Measurements from ENCODE around the gene PIF1. TPM values are rescaled to one million over a fixed set of nuclear protein-coding genes. Genes with fewer than 3 reads are reported as not detected.
A peak's percentile ranks its signal among the peaks of the same experiment; 100 is the strongest.

PIF1 gene, protein sequence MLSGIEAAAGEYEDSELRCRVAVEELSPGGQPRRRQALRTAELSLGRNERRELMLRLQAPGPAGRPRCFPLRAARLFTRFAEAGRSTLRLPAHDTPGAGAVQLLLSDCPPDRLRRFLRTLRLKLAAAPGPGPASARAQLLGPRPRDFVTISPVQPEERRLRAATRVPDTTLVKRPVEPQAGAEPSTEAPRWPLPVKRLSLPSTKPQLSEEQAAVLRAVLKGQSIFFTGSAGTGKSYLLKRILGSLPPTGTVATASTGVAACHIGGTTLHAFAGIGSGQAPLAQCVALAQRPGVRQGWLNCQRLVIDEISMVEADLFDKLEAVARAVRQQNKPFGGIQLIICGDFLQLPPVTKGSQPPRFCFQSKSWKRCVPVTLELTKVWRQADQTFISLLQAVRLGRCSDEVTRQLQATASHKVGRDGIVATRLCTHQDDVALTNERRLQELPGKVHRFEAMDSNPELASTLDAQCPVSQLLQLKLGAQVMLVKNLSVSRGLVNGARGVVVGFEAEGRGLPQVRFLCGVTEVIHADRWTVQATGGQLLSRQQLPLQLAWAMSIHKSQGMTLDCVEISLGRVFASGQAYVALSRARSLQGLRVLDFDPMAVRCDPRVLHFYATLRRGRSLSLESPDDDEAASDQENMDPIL
- total RNA-seq, result 1 to 10 TPM in 2 of 4 donors, under 1 TPM in 1, not detected in 1; 0.63 to 1.4 (median 1.0) TPM

DNA sequence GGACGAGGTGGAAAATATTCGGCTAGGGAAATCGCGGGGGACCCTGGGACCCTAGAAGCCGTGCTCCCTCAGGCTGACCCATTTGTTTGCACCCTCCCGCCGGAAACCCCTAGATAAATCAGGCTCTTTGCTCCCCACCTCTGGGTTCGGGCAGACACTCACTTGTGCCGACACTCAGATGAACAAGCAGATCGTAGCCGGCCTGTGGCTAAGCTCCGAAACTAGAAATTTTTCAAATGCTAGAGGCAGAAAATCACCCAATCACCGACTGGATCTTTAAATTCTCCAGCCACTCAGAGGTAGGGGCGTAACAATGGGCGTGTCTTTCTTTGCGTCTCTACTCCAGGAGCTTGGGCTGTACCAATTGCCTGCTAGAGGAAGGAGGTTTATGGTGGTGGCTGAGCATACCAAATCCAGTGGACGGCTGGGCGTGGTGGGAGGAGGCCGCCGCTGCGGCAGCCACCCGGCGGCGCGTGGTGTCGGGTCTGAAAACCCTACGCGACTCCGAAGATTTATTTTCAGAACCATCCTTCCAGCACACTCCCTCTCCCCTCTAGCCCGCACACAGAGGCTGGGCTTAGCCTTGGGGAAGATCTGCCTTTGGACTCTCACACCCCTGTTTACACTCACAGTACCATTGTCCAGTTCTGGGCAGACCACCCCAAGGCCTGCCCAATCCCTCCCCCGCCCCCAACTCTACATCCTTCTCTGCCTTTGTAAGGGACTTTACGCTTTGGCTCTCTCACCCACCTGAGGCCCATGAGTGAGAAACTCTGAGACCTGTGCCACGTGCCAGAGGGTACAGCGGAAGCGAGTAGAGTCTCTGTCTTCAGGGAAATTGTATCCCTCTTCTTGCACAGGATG, at the start of gene PIF1:
Gene PIF1 (minus strand): TSS at position 217 of the 864 bp plus-strand sequence. CDS start 1,312 bp downstream, outside the sequence.
- TF ChIP-seq, protein P1, sequence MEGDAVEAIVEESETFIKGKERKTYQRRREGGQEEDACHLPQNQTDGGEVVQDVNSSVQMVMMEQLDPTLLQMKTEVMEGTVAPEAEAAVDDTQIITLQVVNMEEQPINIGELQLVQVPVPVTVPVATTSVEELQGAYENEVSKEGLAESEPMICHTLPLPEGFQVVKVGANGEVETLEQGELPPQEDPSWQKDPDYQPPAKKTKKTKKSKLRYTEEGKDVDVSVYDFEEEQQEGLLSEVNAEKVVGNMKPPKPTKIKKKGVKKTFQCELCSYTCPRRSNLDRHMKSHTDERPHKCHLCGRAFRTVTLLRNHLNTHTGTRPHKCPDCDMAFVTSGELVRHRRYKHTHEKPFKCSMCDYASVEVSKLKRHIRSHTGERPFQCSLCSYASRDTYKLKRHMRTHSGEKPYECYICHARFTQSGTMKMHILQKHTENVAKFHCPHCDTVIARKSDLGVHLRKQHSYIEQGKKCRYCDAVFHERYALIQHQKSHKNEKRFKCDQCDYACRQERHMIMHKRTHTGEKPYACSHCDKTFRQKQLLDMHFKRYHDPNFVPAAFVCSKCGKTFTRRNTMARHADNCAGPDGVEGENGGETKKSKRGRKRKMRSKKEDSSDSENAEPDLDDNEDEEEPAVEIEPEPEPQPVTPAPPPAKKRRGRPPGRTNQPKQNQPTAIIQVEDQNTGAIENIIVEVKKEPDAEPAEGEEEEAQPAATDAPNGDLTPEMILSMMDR (IDR thresholded peaks at IDR 0.05), result no peak
- ATAC-seq (ENCODE audit: low FRiP score) (peak; percentile 98), DNase-seq (ENCODE audit: low spot score) (peak; percentile 64)

DNA sequence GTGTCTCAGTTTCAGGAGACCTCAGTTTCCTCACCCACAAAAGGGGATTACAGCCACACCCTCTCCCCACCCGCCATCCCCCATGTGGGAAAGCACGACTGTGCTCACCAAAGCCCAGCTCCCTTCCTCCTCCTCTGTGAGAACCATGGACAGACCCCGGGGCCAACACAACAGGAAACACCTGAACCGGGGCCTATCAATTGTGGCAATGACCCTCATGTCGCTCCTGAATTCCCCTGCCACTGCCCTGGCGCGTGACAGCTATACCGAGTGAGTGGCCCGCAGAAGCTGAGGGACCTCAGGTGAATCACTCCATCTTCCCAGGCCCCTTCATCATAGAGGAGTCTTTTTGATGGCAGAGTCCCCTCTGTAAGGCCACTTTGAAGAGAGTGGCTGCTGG, 44.9 kb upstream of the PIF1 start:
- DNase-seq (ENCODE audit: low spot score) (no peak), ATAC-seq (ENCODE audit: low FRiP score) (no peak)
- TF ChIP-seq, protein P1 (IDR thresholded peaks at IDR 0.05), result no peak

DNA sequence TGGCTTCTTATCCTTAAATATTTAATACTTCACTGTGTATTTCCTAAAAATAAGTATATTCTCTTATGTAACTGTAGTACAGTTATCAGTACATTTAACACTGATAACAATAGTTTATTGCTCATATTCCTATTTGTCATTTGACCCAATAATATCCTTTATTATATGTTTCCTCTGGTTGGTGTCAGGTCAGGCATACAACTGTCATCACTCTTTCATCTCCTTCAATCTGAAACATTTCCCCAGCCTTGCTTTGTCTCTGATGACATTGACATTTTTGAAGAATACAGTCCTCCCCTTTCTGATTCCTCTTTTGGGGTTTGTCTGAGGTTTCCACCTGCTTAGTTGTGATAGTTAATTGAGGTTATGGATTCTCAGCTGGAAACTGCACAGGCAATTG, 44.1 kb upstream of the PIF1 start:
- DNase-seq (ENCODE audit: low spot score), result no peak
- no peak for ATAC-seq (ENCODE audit: low FRiP score)
- TF ChIP-seq, protein P1 (IDR thresholded peaks at IDR 0.05), result no peak

DNA sequence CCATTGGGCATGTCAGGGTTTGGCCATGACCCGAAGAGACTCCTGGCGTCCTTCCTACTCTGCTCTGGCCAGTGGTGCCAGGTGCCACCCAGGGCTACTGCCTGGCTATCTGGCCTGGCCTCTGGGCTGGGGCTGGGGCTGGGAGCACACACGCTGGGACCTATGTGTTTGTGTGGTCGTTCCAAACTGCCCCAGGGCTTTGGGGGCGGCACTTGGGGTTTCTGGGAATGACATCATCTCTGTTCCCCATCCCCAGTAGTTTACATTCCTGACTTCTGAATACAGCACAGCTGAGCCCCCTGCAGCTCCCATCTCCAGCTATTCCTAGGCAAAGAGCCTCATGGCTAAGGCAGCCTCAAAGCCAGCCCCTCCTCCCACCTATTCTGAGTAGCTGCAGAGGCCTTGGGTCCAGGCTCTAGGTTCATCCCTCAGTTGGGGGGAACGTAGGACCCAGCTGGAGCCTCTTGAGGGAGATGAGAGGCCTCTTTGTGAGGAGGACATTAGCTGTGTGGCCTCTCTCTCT, 40.6 kb upstream of the PIF1 start:
- ATAC-seq (ENCODE audit: low FRiP score), result no peak
- TF ChIP-seq, protein P1 (IDR thresholded peaks at IDR 0.05), result no peak
- no peak for DNase-seq (ENCODE audit: low spot score)

DNA sequence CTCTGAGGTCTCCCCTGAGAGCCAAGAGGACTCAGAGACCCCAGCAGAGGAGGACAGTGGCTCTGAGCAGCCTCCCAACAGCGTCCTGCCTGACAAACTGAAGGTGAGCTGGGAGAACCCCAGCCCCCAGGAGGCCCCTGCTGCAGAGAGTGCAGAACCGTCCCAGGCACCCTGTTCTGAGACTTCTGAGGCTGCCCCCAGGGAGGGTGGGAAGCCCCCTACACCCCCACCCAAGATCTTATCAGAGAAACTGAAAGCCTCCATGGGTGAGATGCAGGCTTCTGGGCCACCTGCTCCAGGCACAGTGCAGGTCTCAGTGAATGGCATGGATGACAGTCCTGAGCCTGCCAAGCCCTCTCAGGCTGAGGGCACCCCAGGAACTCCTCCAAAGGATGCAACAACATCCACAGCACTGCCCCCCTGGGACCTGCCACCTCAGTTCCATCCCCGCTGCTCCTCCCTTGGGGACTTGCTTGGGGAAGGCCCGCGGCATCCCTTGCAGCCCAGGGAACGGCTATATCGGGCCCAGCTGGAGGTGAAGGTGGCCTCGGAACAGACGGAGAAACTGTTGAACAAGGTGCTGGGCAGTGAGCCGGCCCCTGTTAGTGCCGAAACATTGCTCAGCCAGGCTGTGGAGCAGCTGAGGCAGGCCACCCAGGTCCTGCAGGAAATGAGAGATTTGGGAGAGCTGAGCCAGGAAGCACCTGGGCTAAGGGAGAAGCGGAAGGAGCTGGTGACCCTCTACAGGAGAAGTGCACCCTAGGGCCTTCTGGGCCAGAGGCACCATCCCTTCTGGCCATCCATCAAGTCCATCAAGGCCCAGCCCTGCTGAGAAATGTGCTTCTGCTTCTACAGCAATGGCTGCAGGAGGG, 39.9 kb upstream of the PIF1 start:
- no peak for DNase-seq (ENCODE audit: low spot score)
- TF ChIP-seq, protein P1 (IDR thresholded peaks at IDR 0.05), result no peak
- no peak for ATAC-seq (ENCODE audit: low FRiP score)

DNA sequence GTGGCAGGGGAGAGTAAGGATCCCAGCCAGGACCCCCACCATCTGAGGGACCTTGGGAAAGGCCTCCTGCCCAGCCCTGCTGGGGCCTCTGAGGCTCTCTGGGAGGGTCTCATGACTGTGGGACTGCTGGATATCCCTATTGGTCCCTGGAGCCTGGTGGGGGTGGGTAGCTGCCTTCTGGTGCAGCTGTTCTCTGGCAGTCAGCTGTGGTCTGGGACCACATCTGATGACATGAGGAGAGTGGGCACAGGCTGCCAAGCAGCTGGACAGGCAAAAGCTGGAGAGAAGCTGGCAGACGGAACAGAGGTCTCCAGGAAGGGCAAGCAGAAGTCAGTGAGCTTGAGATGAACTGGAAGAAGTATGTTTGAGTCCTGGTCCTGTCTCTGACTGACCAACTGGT, 38.6 kb upstream of the PIF1 start:
- TF ChIP-seq, protein P1 (IDR thresholded peaks at IDR 0.05), result no peak
- no peak for DNase-seq (ENCODE audit: low spot score)
- no peak for ATAC-seq (ENCODE audit: low FRiP score)

All from omental fat pad (tissue), 4 donors.